Muscle of leg (tissue), 11 donors: Measurements from ENCODE around the gene XYLT1. TPM values are rescaled to one million over a fixed set of nuclear protein-coding genes. Genes with fewer than 3 reads are reported as not detected.

Experiments used
- DNase-seq: peaks from one replicate; pipeline ENCODE4 v3.0.0; 2013
- H3K27ac ChIP-seq: one replicate; pipeline ENCODE4 v1.5.1; 2013; ENCODE audit warnings: mild to moderate bottlenecking, low read length, control low read depth
- H3K27me3 ChIP-seq: one replicate; pipeline ENCODE4 v1.6.1; 2013; ENCODE audit warnings: low read length; ENCODE audit not compliant: control insufficient read depth, insufficient read depth
- H3K36me3 ChIP-seq: one replicate; pipeline ENCODE4 v1.6.1; 2013; ENCODE audit warnings: low read length; ENCODE audit not compliant: control insufficient read depth, insufficient read depth
- H3K4me1 ChIP-seq: one replicate; pipeline ENCODE4 v1.6.1; 2013; ENCODE audit warnings: low read length; ENCODE audit not compliant: control insufficient read depth, insufficient read depth
- H3K4me3 ChIP-seq: one replicate; pipeline ENCODE4 v1.5.1; 2013; ENCODE audit warnings: low read length, control low read depth
- H3K9me3 ChIP-seq: replicated peaks from 2 replicates; pipeline ENCODE4 v1.6.1; 2013; ENCODE audit warnings: low read depth, low read length; ENCODE audit not compliant: control insufficient read depth
- WGBS: methylation state at CpG from one replicate; pipeline ENCODE4 v1.1.5; 2013; ENCODE audit warnings: missing lambda C conversion rate; ENCODE audit not compliant: insufficient coverage; 5-methylcytosine and 5-hydroxymethylcytosine counted together
- polyA plus RNA-seq, 8 donors: library from polyadenylated mRNA; unstranded; fragments of 120-200 nt; gene quantifications; one replicate each; pipeline versions ENCODE4 v1.2.1 to v1.2.3, GENCODE V29; 2013; ENCODE audit warnings: inconsistent platforms in 1 of 8, low replicate concordance in 1 of 8; ENCODE audit not compliant: insufficient read length in 8 of 8, insufficient read depth in 1 of 8
- total RNA-seq: library from RNA; stranded (reverse); fragments of 120-200 nt; gene quantifications from one replicate; pipeline ENCODE4 v1.2.4, GENCODE V29; 2013

The XYLT1 gene
- total and polyA plus RNA-seq, 9 donors, result 4.3 to 9.7 (median 5.3) TPM

GRCh38 chr16:17333229-17333628 lies 137.5 kb downstream of the XYLT1 start:
- no peak overlapping the region for H3K4me3 ChIP-seq
- peaks cover 36% of the 10 kb centered on the region for H3K4me1 ChIP-seq
- H3K27ac ChIP-seq, result no peak overlapping the region
- no CpG with 5 or more reads among the region's 2 CpGs for WGBS
- no peaks in the 10 kb centered on the region for H3K36me3 ChIP-seq
- H3K27me3 ChIP-seq, result no peaks in the 10 kb centered on the region
- no peaks in the 10 kb centered on the region for H3K9me3 ChIP-seq
- peak; percentile 81 for DNase-seq

DNA sequence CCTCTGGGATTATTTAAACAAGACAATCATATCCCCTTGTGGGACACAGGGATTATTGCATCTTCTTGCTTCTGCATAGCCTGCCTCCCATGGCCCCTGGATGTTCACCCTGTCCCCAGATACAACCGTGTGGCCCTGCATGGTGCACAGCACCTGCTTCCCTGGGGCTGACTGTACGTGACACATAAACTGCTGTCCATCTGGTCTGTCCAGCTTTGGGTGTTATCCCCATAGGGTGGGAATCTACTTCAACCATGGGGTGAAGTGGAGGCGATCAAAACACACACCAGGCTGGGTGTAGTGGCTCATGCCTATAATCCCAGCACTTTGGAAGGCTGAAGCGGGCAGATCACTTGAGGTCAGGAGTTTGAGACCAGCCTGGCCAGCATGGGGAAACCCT lies 138.8 kb downstream of the XYLT1 start:
- Histone ChIP-seq H3K36me3 (no peaks in the 10 kb centered on the region), H3K4me3 (no peak overlapping the region), H3K27me3 (no peaks in the 10 kb centered on the region), H3K9me3 (no peaks in the 10 kb centered on the region), H3K4me1 (peaks cover 43% of the 10 kb centered on the region), H3K27ac (no peak overlapping the region)
- 100% methylated on average over 2 of the region's 4 CpGs for WGBS
- no peak for DNase-seq

DNA sequence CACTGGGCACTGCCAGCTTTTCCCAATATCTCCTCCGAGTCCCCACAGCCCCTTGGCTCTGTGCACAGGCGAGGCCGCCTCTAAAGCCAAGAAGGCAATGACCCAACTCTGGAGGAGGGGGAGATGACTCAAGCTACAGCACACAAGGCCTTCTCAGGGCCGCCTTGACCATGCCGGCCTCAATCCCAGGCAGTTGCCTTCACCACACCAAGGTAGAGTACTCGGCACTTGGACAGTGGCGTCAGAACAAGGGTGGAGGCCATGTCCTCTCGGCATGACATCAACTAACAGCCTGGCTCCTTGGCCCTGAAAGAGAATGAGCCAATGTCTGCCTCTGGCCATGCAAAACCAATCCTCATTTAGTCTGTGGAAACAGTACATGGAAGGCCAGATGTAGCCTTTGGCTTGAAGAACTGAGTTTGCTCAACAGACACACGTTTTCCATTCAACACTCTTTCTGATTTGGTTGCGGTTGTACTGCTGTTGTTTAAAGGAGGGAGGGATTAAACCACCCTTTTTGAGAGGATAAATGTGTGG lies 139.6 kb downstream of the XYLT1 start:
- peaks cover 37% of the 10 kb centered on the region for H3K4me1 ChIP-seq
- no peaks in the 10 kb centered on the region for H3K9me3 ChIP-seq
- WGBS, result 17% methylated on average over 1 of the region's 10 CpGs
- H3K27me3 ChIP-seq, result no peaks in the 10 kb centered on the region
- H3K4me3 ChIP-seq, result no peak overlapping the region
- peak overlapping the region; percentile 42 for H3K27ac ChIP-seq
- no peaks in the 10 kb centered on the region for H3K36me3 ChIP-seq
- DNase-seq, result peak; percentile 85

GRCh38 chr16:17330044-17330443 lies 140.7 kb downstream of the XYLT1 start:
- peaks cover 37% of the 10 kb centered on the region for H3K4me1 ChIP-seq
- no peaks in the 10 kb centered on the region for H3K36me3 ChIP-seq
- no peak overlapping the region for H3K4me3 ChIP-seq
- peak overlapping the region; percentile 35 for H3K27ac ChIP-seq
- H3K27me3 ChIP-seq, result no peaks in the 10 kb centered on the region
- 71% methylated on average over 2 of the region's 4 CpGs for WGBS
- no peak for DNase-seq
- H3K9me3 ChIP-seq, result no peaks in the 10 kb centered on the region

- Histone ChIP-seq H3K4me3 (no peak overlapping the region), H3K4me1 (peaks cover 38% of the 10 kb centered on the region), H3K9me3 (no peaks in the 10 kb centered on the region), H3K36me3 (no peaks in the 10 kb centered on the region), H3K27me3 (no peaks in the 10 kb centered on the region), H3K27ac (peak overlapping the region; percentile 77)
- no peak for DNase-seq
- WGBS, result 78% methylated on average over 3 of the region's 5 CpGs
Measured at GRCh38 chr16:17329391-17329790, 141.4 kb downstream of the XYLT1 start.

- DNase-seq, result peak; percentile 93
- WGBS, result 5% methylated on average over 5 of the region's 9 CpGs
- no peaks in the 10 kb centered on the region for H3K27me3 ChIP-seq
- H3K9me3 ChIP-seq, result no peaks in the 10 kb centered on the region
- H3K36me3 ChIP-seq, result no peaks in the 10 kb centered on the region
- peak overlapping the region; percentile 77 for H3K27ac ChIP-seq
- H3K4me1 ChIP-seq, result peaks cover 42% of the 10 kb centered on the region
- no peak overlapping the region for H3K4me3 ChIP-seq
Measured at GRCh38 chr16:17328932-17329331, 141.8 kb downstream of the XYLT1 start.

- 77% methylated on average over 3 of the region's 10 CpGs for WGBS
- H3K4me3 ChIP-seq, result no peak overlapping the region
- no peaks in the 10 kb centered on the region for H3K36me3 ChIP-seq
- peak; percentile 86 for DNase-seq
- no peaks in the 10 kb centered on the region for H3K27me3 ChIP-seq
- H3K27ac ChIP-seq, result peak overlapping the region; percentile 62
- H3K4me1 ChIP-seq, result peaks cover 46% of the 10 kb centered on the region
- H3K9me3 ChIP-seq, result no peaks in the 10 kb centered on the region
Measured at GRCh38 chr16:17327664-17328335, 143.0 kb downstream of the XYLT1 start.

DNA sequence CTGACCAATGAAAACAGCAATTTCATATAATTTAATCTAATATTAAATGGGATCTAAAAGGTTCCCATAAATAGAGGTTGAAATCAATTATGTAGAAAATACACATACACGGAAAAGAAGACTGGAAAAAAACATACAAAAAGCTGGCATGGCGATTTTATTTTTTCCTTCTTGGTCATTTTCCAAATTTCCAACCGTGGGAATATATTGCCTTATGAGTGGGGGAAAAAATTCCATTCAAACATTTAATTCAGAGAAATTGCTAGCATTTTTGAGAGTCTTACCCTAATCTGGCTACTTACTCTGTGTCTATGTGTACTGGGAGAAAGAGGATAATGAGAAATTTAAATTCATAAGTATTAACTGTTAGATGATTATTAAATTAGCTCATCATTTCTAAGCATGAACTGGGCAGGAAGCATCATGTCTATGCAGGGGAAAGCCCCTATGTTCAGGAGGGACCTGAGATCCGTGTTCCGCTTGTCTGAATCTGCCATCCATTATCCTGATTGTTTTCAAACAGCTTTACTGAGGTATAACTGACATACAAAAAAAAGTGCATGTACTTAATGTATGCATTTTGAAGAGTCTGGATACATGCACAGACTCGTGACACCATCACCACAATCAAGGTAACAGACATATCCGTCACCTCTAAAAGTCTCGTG lies 145.2 kb downstream of the XYLT1 start:
- whole genome bisulfite sequencing, result 100% methylated on average over 1 of the region's 8 CpGs
- DNase-seq, result no peak
- no peaks in the 10 kb centered on the region for H3K36me3 ChIP-seq
- no peak overlapping the region for H3K4me3 ChIP-seq
- no peak overlapping the region for H3K27ac ChIP-seq
- H3K27me3 ChIP-seq, result no peaks in the 10 kb centered on the region
- H3K9me3 ChIP-seq, result no peaks in the 10 kb centered on the region
- peaks cover 42% of the 10 kb centered on the region for H3K4me1 ChIP-seq

GRCh38 chr16:17324451-17324850 lies 146.3 kb downstream of the XYLT1 start:
- Histone ChIP-seq H3K4me3 (no peak overlapping the region), H3K4me1 (peaks cover 35% of the 10 kb centered on the region), H3K27ac (peak overlapping the region; percentile 45), H3K9me3 (no peaks in the 10 kb centered on the region), H3K36me3 (no peaks in the 10 kb centered on the region), H3K27me3 (no peaks in the 10 kb centered on the region)
- WGBS, result 77% methylated on average over 5 of the region's 10 CpGs
- DNase-seq, result no peak

DNA sequence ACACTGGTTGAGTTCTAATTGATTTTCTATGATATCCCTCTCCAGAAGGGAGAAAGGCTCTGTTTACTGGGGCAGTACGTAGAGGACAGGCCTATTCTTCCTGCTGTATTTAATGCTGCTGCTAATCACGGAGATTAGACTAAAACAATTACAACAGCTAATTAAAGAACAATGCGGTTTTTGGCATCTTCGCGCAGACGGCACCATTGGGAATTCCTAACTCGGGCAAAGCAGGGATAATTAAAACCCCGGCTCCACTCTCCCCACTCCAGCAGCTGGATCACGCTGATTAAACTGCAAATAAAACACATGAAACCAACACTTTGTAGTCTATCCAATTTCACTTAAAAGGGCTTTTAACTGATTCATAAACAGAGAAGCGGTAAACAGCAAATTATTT lies 147.6 kb downstream of the XYLT1 start:
- no peaks in the 10 kb centered on the region for H3K9me3 ChIP-seq
- no peaks in the 10 kb centered on the region for H3K36me3 ChIP-seq
- H3K27me3 ChIP-seq, result no peaks in the 10 kb centered on the region
- H3K4me1 ChIP-seq, result peaks cover 23% of the 10 kb centered on the region
- no peak overlapping the region for H3K27ac ChIP-seq
- no peak for DNase-seq
- WGBS, result 39% methylated on average over 4 of the region's 10 CpGs
- no peak overlapping the region for H3K4me3 ChIP-seq
